Muscle of back (tissue), 11 donors: Measurements from ENCODE around the gene DCAF17. TPM values are rescaled to one million over a fixed set of nuclear protein-coding genes. Genes with fewer than 3 reads are reported as not detected.
"Not testable (repeated sequence)": the region's sequence is repeated elsewhere in the genome, so short reads cannot be mapped to it uniquely, and the experiment has no call there.

Source experiments
- DNase-seq, 3 donors: peaks; one replicate each; pipeline versions ENCODE4 v3.0.0 to v3.0.0-alpha.2; 2013
- polyA plus RNA-seq, 10 donors: library from polyadenylated mRNA; unstranded; fragments of 120-200 nt; gene quantifications; one replicate each; pipeline ENCODE4 v1.2.1, GENCODE V29; 2013; ENCODE audit not compliant: insufficient read length in 10 of 10

The DCAF17 gene
- polyA plus RNA-seq, 10 donors: 8.7 to 23.9 (median 16.1) TPM

DNA sequence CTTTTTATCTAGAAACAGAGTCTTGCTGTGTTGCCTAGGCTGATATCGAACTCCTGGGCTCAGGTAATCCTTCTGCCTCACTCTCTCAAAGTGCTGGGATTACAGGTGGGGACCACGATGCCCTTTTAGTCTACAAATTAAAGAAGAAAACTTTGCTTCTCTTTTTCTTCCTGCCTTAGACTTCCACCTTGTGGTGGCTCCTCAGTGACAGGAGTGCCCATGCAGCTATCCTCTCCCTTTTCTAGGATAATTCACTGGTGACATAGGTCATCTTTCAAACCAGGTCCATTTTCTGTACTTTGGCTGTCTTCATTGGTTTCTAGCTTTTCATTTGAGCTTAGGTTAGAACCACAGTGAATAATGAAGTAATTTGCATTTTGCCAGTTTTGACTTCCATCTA lies 13.6 kb downstream of the DCAF17 start:
- no peak for DNase-seq

DNA sequence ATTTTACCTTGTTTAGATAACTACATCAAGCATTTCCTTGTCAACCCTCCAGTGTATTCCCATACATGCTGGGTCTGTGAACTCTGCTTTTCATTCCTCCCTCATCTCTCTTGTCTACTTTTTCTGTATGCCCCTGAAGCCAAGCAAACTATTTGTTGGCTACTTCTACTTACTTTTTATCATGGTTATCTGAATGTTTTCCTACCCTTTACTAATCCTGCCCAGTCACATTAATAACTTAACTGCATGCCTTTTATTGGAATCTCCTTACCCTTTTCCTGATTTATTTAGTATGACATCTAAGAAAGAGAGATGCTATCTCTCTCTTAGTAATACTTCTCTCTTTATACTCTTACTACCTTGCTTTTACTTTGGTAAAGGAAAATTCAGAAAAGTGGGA lies 17.0 kb downstream of the DCAF17 start:
- no peak for DNase-seq

DNA sequence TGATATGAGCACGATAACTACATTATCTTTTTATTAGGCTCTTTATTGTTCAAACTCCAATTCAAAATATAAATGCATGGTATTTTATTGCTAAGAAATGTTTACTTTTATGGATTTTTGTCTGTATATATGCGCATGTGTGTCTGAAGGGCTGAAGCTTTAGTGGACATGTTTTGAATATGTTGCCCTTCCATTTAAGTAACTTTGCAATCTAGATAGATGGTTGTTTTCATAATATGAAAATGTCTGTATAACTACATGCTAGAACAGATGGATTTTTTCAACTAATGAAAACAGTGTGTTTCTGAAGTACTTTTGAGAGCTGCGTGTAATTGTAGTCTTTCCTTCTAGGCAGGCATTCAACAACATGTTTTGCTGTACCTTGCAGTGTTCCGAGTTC lies 18.7 kb downstream of the DCAF17 start:
- DNase-seq: no peak

DNA sequence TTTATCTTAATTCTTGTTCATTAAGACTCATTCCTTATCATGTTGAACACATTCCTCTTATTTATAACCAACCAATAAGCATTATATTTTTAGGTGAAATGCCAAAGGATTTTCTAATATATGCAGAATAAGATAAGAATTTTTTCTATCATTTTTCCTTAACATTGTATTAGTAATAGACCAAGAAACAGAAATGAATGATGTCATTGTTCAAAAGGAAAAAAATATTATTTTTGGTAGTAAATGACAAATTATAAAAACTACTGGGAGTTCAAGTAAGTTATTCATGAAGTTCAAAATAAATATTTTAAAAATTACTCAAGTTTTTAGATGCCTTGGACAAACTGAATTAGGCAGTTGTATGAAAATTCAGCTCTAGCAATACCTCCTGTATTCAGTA lies 25.5 kb downstream of the DCAF17 start:
- no peak for DNase-seq

DNA sequence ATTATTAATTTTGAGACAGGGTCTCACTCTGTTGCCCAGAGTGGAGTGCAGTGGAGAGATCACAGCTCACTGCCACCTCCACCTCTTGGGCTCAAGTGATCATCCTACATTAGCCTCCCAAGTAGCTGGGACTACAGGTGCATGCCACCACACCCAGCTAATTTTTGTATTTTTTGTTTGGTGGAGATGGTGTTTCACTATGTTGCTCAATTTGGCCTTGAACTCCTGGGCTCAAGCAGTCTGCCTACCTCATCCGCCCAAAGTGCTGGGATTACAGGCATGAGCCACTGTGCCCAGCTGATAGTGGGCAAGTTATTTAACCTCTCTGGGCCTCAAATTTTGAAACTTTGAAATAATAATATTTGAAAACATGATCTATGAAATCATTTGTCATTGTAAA lies 26.5 kb downstream of the DCAF17 start:
- DNase-seq: no peak

DNA sequence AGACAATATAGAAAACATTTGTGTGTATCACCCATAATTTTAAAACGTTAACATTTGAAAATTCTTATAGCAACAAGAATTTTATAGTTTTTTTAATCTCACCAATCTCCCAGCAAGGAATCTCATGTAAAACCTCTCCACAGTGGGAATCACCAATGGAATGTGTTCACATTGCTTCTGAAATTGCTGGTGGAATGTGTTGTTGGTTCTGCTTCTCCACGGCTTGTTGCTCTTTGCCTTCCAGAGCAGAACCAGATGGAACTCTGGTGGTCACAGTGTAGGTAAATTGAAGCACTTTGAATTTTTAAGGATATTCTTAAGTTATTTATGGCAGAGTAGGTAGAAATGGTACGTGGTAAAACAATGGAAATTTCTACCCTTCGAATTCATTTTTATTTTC lies 35.1 kb downstream of the DCAF17 start:
- DNase-seq: no peak

DNA sequence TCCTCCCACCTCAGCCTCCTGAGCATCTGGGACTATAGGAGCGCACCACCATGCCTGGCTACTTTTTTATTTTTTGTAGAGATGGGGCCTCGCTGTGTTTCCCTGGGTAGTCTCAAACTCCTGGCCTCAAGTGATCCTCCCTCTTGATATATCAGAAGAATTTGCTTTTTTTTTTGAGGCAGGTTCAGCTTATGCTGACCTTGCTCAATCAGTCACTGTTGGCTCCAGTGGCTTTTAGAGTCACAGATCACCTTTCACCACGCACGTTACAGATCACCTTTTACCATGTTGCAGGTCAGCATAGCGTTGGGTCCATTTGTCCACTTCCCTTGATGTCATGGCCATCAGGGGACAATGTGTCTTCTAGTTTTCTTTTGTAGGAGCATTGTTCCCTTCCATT lies 36.1 kb downstream of the DCAF17 start:
- no peak for DNase-seq

DNA sequence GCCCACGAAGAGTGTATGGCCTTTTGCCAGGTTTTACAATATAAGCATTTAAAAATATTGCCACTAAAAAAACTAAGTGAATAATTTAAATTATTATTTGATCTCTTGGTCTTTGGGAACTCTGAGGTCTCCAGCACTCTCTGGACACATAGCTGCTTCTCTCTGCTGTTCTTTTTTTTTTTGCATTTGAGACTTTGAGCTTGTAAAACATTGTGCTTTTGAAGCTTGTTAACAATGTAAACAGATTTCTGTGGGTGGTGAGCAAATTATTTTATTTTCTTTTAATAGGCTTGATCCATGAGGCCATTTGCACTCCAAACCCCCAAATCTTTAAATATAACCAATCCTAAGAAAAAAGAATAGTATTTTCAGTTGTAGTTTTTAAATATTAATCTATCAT lies 42.0 kb downstream of the DCAF17 start:
- DNase-seq: no peak

DNA sequence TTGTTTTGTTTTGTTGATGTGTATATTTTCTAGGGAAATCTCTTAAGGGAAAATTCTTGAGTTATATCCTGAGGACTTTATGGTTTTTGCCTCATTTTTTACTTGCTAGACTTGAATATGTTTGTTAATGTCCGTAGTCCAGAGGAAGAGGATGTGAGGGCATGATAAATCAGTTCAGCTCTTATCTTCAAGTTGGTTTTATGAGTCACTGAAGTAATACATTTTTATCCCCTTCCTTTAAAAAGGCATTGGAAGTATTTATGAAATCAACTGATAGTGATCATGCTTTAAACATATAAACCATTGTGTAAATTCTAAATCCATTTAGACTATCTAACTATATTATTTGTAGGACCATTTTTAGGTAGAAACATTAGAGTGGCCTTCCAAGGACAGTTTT lies 44.3 kb downstream of the DCAF17 start:
- no peak for DNase-seq

DNA sequence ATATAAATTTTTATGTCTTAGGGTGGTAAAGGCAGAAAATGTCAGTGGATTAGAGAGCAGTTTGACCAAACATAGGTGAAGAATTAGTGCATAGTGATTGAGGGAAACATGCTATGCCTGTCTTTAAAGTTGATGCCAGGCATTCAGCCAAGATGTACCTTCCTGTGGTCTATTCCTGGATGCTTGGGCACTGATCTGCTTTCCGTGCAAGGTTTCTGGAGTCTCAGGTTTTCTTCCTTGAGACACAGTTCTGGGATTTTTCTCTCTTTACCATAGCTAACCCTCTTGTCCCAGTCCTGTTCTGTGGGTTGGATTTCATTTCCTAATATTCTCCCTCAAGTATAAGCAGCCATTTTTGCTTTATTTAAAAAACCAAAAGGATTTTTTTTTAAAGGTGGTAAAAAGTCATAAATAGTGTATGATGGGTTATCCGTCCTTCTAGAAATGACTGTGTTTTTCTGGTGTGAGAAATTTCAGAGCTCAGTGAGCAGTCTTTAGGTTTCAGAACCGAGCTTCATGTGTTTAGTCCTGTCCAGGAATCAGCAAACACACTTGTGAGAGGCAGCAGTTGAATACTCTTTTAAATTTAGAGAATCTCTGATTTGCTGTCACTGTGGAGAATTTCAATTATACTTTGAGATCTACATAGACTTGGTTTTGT lies 45.3 kb downstream of the DCAF17 start:
- no peak for DNase-seq

DNA sequence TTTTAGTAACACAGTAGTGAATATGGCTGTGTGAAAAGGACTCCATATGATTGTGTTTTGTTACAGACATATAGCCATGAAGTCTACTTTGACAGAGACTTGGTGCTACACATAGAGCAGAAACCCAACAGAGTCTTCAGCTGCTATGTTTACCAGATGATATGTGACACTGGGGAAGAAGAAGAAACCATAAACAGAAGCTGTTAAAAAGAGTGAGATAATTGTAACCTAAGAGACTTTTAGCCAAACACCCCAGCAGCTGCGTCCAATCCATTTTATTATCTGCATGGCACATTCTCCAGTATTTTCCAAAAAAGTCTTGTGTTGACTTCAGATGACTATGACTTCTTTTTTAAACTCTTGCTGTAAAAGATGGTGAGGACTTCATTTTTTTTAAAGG lies 46.9 kb downstream of the DCAF17 start:
- peak; percentile 6 to 11 (median 8) for DNase-seq

DNA sequence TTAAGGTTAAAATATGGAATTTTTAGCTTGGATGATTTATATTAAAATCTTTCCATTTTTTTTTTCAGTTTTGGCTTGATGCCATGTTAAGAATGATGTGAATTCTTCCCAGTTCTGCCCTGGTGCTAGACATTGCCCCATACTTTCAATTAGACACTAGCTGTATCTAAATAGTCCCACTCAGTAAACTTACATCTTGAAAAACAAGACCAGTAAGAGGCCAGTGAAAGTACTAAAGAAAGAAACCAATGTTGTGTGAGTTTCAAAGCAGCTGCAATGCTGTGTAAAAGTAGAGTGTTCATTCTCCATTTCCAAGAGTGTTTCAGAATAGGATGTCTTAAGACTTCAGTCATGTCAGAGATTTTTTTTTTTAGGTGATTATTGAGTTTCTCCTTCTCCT lies 48.3 kb downstream of the DCAF17 start:
- DNase-seq: peak in 1 of 3 donors; percentile 6

DNA sequence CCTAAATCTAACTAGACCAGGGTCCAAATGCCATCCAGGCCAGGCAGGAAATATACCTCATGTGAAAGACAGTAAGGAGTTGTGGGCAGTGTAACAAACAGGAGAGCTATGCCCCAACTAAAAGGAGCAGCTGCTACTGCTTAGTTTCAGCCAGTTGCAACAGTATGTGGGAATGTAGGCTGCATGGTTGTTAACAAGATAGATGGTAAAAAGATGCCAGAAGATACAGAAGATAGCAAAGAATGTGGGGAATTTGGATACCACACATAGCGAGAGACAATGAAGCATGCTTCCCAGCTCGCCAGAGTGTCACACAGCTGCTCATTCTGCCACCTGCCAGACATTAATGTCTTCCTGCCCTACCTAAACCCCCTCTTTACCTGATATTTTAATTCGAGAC lies 48.9 kb downstream of the DCAF17 start:
- DNase-seq: peak; percentile 7 to 42 (median 37)

DNA sequence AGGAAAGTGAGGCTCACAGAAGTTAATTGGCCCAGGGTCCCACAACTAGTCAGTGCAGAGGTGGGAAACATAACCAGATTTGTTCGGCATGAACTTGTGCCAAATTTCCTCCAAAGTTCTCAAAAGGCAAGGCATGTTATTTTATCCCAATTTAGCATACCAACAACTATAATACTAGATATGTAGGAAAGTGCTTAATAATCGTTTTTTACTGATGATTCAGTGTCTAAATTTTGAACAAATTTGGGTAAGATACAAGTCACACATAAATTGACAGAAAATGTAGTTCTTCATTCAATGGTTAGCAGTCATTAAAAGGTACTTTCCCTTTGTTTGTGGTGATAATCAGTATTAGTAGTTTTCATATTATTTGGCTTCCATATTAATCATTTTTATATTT lies 49.8 kb downstream of the DCAF17 start:
- DNase-seq: no peak

DNA sequence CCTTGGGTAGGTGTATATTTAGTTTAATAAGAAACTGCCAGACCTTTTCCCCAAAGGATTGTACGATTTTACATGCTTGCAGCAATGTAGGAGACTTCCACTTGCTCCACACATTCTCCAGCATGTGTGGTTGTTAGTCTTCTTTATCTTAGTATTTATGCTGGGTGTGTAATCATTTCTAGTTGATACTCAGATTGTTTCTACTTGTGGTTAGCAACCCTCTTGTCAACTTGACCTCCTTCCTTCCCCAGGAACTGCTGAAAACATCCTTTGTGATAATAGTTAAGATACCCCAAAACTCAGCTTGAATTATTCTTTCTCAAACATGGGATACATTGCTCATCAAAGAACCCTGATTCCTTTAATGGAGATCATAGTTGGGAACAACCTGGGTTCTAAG lies 51.1 kb downstream of the DCAF17 start:
- no peak for DNase-seq

DNA sequence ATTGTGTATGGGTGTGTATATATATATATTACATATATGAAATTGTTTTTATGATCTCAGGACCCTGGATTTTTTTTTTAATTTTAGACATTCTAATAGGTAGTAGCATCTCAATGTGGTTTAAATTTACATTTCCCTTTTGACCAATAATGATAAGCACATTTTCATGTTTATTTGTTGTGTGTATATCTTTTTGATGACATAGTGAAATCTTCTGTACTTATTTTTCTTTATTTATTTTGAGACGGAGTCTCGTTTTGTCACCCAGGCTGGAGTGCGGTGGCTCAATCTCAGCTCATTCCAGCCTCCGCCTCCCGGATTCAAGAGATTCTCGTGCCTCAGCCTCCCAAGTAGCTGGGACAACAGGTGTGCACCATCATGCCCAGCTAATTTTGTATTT lies 53.2 kb downstream of the DCAF17 start:
- no peak for DNase-seq

DNA sequence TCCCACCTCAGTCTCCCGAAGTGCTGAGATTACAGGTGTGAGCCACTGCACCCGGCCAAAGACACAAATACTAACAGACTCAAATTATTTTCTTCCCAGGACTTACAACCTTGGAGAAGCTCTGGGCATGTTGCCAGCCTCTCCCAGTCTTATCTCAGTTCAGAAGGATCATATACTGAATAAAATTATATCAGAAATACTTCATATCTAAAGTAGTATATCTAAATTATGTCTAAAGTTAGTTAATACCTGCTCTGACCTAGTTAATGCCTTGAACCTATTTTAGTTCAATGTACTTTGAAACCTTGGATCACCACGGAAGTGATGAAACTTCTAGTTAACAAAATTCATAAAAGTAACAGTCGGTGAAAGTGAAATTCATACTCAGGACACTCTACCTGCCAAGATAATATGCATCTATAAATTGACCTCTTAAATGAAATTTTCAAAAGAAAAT lies 53.8 kb downstream of the DCAF17 start:
- DNase-seq: no peak

DNA sequence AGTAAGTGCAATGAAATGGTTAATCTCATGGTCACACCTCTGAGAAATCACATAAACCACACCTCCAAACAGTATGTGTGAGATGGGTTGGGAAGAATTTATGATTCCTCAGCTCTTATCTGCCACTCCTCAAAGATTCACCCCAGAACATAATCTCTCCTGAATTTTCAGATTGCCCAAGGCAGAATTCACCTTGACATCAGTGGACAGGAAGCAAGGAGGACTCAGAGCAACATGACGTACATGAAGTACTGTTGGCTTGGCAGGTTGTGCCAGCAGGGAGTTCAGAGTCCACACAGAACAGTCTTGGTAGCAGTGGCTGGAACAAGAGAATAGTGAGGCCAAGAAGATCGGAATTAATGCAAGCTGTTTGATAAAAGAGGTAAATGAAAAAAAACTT lies 56.6 kb downstream of the DCAF17 start:
- DNase-seq: no peak

DNA sequence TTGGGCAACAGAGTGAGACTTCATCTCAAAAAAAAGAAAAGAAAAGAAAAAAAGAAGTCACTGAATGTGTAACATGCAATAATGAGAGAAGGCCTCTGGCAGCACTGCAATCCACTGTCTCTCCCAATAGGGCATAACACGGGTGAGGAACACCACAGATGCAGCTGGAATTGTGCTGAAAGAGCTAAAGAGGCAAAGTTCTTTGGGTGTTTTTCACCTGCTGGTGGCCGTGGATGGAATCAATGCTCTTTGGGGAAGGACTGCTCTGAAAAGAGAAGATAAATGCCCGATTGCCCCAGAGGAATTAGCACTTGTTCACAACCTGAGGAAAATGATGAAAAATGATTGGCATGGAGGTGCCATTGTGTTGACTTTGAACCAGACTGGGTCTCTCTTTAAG lies 57.3 kb downstream of the DCAF17 start:
- no peak for DNase-seq

DNA sequence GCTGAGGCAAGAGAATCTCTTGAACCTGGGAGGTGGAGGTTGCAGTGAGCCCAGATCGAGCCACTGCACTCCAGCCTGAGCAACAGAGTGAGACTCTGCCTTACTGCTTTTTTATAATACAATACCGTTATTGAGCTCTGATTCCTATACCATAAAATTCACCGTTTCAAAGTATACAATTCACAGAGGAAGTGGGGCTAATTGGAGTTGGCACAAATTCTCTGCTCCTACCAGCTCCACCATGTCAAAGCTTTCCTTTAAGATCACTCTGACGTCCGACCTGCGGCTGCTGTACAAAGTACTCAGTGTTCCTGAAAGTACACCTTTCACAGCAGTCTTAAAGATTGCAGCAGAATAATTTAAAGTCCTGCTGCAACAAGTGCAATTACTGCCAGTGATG lies 58.6 kb downstream of the DCAF17 start:
- DNase-seq: no peak

DNA sequence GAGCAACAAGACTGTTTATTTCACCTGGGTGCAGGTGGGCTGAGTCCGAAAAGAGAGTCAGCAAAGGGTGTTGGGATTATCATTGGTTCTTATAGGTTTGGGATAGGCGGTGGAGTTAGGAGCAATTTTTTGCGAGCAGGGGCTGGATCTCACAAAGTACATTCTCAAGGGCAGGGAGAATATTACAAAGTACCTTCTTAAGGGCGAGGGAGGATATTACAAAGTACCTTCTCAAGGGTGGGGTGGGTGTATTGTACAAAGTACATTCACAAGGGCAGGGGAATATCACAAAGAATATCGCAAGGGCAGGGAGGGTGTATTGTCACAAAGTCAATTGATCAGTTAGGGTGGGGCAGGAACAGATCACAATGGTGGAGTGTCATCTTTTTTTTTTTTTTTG lies 63.6 kb downstream of the DCAF17 start:
- not testable (repeated sequence) for DNase-seq

DNA sequence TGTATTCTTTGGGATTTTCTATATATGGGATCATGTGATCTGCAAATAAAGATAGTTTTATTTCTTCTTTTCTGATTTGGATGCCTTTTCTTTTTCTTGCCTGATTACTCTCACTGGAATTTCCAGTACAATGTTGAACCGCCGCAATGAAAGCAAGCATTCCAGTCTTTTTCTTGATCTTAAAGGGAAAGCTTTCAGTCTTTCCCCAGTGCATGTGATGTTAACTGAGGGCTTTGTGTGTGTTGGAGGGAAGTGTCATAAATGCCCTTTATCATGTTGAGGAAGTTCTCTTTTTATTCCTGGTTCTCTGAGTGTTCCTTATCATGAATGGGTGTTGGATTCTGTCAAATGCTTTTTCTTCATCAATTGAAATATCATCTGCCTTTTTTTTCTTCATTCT lies 71.3 kb downstream of the DCAF17 start:
- DNase-seq: no peak

DNA sequence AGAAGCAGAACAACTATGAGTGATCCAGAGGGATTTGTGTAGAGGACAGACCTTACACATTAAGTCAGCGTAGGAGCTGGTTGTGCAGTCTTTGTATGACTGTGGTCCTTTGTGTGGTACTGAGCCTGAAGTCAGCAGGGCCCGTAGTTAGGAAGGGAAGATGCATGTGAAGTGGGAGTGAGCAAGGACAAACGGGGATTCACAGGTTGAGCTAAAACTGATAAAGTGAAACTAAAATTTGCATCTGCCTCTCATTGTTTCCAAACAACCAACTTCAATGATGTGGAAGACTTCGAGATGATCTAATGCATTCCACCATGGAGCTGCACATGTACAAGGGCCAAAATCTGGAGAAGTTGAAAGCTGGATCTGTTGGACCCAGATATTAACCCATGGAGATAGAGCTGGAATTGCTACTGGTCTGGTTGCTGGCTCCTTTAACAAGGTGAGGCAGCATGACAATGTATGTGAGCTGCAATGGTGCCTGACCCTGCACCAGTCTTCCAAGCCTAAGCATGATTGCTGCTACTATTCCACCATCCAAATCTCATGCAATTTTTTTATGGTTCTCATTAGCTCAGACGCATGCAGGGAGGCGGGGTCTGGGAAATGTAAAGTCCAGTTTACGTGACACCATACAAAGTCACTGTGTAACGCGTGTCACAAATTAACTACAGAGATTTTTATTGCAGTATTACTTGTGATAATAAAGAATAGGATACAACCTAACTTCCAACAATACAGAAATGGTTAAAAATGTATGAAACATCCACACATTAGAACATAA lies 76.1 kb downstream of the DCAF17 start:
- DNase-seq: no peak

DNA sequence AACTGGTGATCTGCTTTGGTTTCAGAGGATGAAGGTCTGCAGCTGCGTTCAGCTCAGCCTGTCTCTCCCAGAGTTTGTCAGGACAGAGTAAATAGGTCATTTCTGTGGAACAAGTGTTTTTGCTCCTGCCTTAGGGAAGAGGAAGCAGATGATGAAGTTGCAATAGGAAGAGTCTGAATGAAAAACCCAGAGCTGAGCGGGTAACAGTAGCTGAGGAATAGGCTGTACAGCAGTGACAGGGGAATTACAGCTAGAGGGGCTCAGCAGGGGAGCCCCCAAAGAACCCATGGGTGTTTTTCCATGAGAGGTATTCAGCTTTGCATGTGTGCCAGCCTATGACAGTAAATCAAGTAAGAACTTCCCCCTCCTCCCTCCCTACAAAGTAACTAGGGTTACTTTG lies 78.0 kb downstream of the DCAF17 start:
- no peak for DNase-seq
